Measurements from ENCODE around the gene PLA2G4E.

PLA2G4E gene

GRCh38 chr15:42031198-42031915 is 10.5 kb upstream of the PLA2G4E start:
- in situ Hi-C loops (cut with MboI; ENCODE audit: low sequenced_read_pairs) = no loop called here

- in situ Hi-C loops (cut with MboI; ENCODE audit: low sequenced_read_pairs) = no loop called here
Observed at GRCh38 chr15:42027521-42027920, 6.7 kb upstream of the PLA2G4E start.

- in situ Hi-C loops (cut with MboI; ENCODE audit: low sequenced_read_pairs) = no loop called here
Observed at GRCh38 chr15:42024303-42024702, 3.5 kb upstream of the PLA2G4E start.

- in situ Hi-C loops (cut with MboI; ENCODE audit: low sequenced_read_pairs) = no loop called here
Observed at GRCh38 chr15:42021593-42021992, 751 bp upstream of the PLA2G4E start.

- in situ Hi-C loops (cut with MboI; ENCODE audit: low sequenced_read_pairs) = no loop called here
Observed at GRCh38 chr15:42018306-42019224, 2.3 kb downstream of the PLA2G4E start.

- in situ Hi-C loops (cut with MboI; ENCODE audit: low sequenced_read_pairs) = no loop called here
Observed at GRCh38 chr15:42016971-42017370, 3.9 kb downstream of the PLA2G4E start.

- in situ Hi-C loops (cut with MboI; ENCODE audit: low sequenced_read_pairs) = no loop called here
Observed at GRCh38 chr15:42014406-42014805, 6.4 kb downstream of the PLA2G4E start.

GRCh38 chr15:42012928-42013482 is 7.8 kb downstream of the PLA2G4E start:
- in situ Hi-C loops (cut with MboI; ENCODE audit: low sequenced_read_pairs) = no loop called here

- in situ Hi-C loops (cut with MboI; ENCODE audit: low sequenced_read_pairs) = no loop called here
Observed at GRCh38 chr15:42012241-42012640, 8.6 kb downstream of the PLA2G4E start.

- in situ Hi-C loops (cut with MboI; ENCODE audit: low sequenced_read_pairs) = no loop called here
Observed at GRCh38 chr15:42011074-42011473, 9.8 kb downstream of the PLA2G4E start.

- in situ Hi-C loops (cut with MboI; ENCODE audit: low sequenced_read_pairs) = no loop called here
Observed at GRCh38 chr15:42010434-42010833, 10.4 kb downstream of the PLA2G4E start.

GRCh38 chr15:42009474-42009873 is 11.4 kb downstream of the PLA2G4E start:
- in situ Hi-C loops (cut with MboI; ENCODE audit: low sequenced_read_pairs) = no loop called here

GRCh38 chr15:42009022-42009421 is 11.8 kb downstream of the PLA2G4E start:
- in situ Hi-C loops (cut with MboI; ENCODE audit: low sequenced_read_pairs) = no loop called here

- in situ Hi-C loops (cut with MboI; ENCODE audit: low sequenced_read_pairs) = no loop called here
Observed at GRCh38 chr15:42007386-42007785, 13.5 kb downstream of the PLA2G4E start.

- in situ Hi-C loops (cut with MboI; ENCODE audit: low sequenced_read_pairs) = no loop called here
Observed at GRCh38 chr15:42002333-42002732, 18.5 kb downstream of the PLA2G4E start.

GRCh38 chr15:42001236-42001635 is 19.6 kb downstream of the PLA2G4E start:
- in situ Hi-C loops (cut with MboI; ENCODE audit: low sequenced_read_pairs) = no loop called here

GRCh38 chr15:41999290-42000285 is 21.3 kb downstream of the PLA2G4E start:
- in situ Hi-C loops (cut with MboI; ENCODE audit: low sequenced_read_pairs) = loop anchor here (25.0 kb wide), 1 partner anchor 138 kb away; no protein-coding TSS in a partner anchor

- in situ Hi-C loops (cut with MboI; ENCODE audit: low sequenced_read_pairs) = loop anchor here (25.0 kb wide), 1 partner anchor 139 kb away; no protein-coding TSS in a partner anchor
Observed at GRCh38 chr15:41997845-41998244, 23.0 kb downstream of the PLA2G4E start.

- in situ Hi-C loops (cut with MboI; ENCODE audit: low sequenced_read_pairs) = loop anchor here (25.0 kb wide), 1 partner anchor 140 kb away; no protein-coding TSS in a partner anchor
Observed at GRCh38 chr15:41996921-41997592, 23.8 kb downstream of the PLA2G4E start.

- in situ Hi-C loops (cut with MboI; ENCODE audit: low sequenced_read_pairs) = loop anchor here (25.0 kb wide), 1 partner anchor 141 kb away; no protein-coding TSS in a partner anchor
Observed at GRCh38 chr15:41996376-41996775, 24.5 kb downstream of the PLA2G4E start.
